Uterus (tissue), 4 donors: ENCODE results near the gene TAS2R1. TPM values are rescaled to one million over a fixed set of nuclear protein-coding genes. Genes with fewer than 3 reads are reported as not detected.

ENCODE experiments used
- DNase-seq, 2 donors: peaks; one replicate each; pipeline ENCODE4 v3.0.0-alpha.2; 2019 to 2020
- H3K27ac ChIP-seq, 2 donors: fragments of 200-600 bp; sonication (generic); 1 replicate in 1 of 2; 2 replicates in 1 of 2; pipeline ENCODE4 v1.5.1; 2016 to 2018
- H3K27me3 ChIP-seq, 2 donors: fragments of 200-600 bp; sonication (generic); one replicate each; pipeline ENCODE4 v1.5.1; 2018 to 2019; ENCODE audit warnings: control low read depth in 1 of 2
- H3K36me3 ChIP-seq, 2 donors: fragments of 200-600 bp; sonication (generic); one replicate each; pipeline ENCODE4 v1.5.1; 2019; ENCODE audit warnings: control low read depth in 1 of 2
- H3K4me1 ChIP-seq, 2 donors: fragments of 200-600 bp; sonication (generic); one replicate each; pipeline ENCODE4 v1.5.1; 2018 to 2019; ENCODE audit warnings: control low read depth in 1 of 2
- H3K4me3 ChIP-seq, 2 donors: fragments of 200-600 bp; sonication (generic); 1 replicate in 1 of 2; 2 replicates in 1 of 2; pipeline ENCODE4 v1.5.1; 2018 to 2019; ENCODE audit warnings: mild to moderate bottlenecking in 1 of 2
- H3K9me3 ChIP-seq, 2 donors: fragments of 200-600 bp; sonication (generic); one replicate each; pipeline ENCODE4 v1.5.1; 2019; ENCODE audit warnings: control low read depth in 1 of 2
- POLR2A ChIP-seq, 2 donors: fragments of 450-650 bp; IDR thresholded peaks; one replicate each; pipeline ENCODE4 v1.6.1; 2016; ENCODE audit warnings: antibody characterized with exemption in 2 of 2, mild to moderate bottlenecking in 1 of 2, moderate library complexity in 1 of 2
- intact Hi-C: fragments of 100-400 bp; cut with DNase I; formaldehyde crosslinking; loops from one replicate; pipeline ENCODE4 v1.15.1; 2023; ENCODE audit warnings: low total_unique reads
- total RNA-seq, 4 donors: library from RNA; depleted of rRNA in 3 of 4; stranded (reverse); fragments of >200 nt in 3 of 4; gene quantifications; one replicate each; pipeline versions ENCODE4 v1.1.0 to v1.2.4, GENCODE V29; 2014 to 2023
- TF ChIP-seq, protein P1 (sequence below), 4 experiments: fragments of 200-600 bp in 2 of 4; fragments of 450-650 bp in 2 of 4; sonication (generic) in 2 of 4; IDR thresholded peaks; one replicate each; pipeline ENCODE4 v1.5.1; 2016 to 2019; ENCODE audit warnings: antibody characterized with exemption in 4 of 4, mild to moderate bottlenecking in 2 of 4, moderate library complexity in 1 of 4
- donor health status: DM: yes; HTN: yes; CAD: no.

Gene TAS2R1
- total RNA-seq, 4 donors from 2014 or later = not detected

DNA sequence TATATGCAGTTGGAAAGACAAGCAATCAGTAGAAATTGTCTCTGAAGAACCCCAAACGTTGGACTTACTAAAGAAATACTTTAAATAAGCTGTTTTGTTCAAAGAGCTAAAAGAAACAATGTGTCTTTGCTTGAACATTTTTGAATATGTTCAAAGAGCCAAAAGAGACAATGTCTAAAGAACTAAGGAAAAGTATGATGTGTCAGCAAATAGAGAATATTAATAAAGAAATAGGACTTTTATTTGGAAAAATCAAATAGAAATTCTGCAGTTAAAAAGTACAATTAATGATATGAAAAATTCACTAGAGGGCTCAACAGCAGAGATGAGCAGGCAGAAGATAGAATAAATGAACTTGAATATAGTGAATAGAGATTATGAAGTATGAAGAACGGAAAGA lies 19.2 kb downstream of the TAS2R1 start:
- intact Hi-C loops = no loop called here
- Histone ChIP-seq H3K27me3 (no peaks in the 10 kb centered on the region), H3K27ac (no peak overlapping the region), H3K4me1 (no peaks in the 10 kb centered on the region), H3K9me3 (no peaks in the 10 kb centered on the region), H3K36me3 (no peaks in the 10 kb centered on the region), H3K4me3 (no peak overlapping the region)
- DNase-seq = no peak
- TF ChIP-seq POLR2A (IDR thresholded peaks at IDR 0.05) = no peak
- TF ChIP-seq, protein P1, sequence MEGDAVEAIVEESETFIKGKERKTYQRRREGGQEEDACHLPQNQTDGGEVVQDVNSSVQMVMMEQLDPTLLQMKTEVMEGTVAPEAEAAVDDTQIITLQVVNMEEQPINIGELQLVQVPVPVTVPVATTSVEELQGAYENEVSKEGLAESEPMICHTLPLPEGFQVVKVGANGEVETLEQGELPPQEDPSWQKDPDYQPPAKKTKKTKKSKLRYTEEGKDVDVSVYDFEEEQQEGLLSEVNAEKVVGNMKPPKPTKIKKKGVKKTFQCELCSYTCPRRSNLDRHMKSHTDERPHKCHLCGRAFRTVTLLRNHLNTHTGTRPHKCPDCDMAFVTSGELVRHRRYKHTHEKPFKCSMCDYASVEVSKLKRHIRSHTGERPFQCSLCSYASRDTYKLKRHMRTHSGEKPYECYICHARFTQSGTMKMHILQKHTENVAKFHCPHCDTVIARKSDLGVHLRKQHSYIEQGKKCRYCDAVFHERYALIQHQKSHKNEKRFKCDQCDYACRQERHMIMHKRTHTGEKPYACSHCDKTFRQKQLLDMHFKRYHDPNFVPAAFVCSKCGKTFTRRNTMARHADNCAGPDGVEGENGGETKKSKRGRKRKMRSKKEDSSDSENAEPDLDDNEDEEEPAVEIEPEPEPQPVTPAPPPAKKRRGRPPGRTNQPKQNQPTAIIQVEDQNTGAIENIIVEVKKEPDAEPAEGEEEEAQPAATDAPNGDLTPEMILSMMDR (IDR thresholded peaks at IDR 0.05) = no peak

- H3K27ac ChIP-seq = no peak overlapping the region
- H3K4me3 ChIP-seq = no peak overlapping the region
- intact Hi-C loops = no loop called here
- no peaks in the 10 kb centered on the region for H3K36me3 ChIP-seq
- no peaks in the 10 kb centered on the region for H3K27me3 ChIP-seq
- no peaks in the 10 kb centered on the region for H3K4me1 ChIP-seq
- no peak for DNase-seq
- no peaks in the 10 kb centered on the region for H3K9me3 ChIP-seq
- TF ChIP-seq, protein P1 (IDR thresholded peaks at IDR 0.05) = no peak
- no peak for TF ChIP-seq POLR2A (IDR thresholded peaks at IDR 0.05)
These were observed 19.8 kb downstream of the TAS2R1 start for GRCh38 chr5:9610364-9610763.

DNA sequence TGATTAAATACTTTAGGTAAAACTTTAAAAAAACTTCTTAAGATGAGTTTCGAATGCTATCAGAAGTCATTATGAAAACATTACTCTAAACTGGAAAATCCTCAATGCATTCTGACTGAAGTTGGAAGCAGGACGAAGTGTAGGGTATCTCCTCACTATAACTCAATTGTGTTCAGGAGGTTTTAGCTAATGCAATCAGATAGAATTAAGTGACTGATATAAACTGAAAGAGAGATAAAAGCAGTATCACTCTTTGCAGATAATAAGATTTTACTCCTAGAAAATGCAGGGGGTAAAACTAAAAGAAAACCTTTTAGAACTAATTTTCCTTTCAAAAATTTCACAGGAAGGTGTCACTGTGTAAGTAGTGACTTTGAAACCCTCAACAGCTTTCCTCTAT lies 22.1 kb downstream of the TAS2R1 start:
- no peaks in the 10 kb centered on the region for H3K27me3 ChIP-seq
- TF ChIP-seq, protein P1 (IDR thresholded peaks at IDR 0.05) = no peak
- TF ChIP-seq POLR2A (IDR thresholded peaks at IDR 0.05) = no peak
- H3K4me3 ChIP-seq = no peak overlapping the region
- no peaks in the 10 kb centered on the region for H3K4me1 ChIP-seq
- no peaks in the 10 kb centered on the region for H3K9me3 ChIP-seq
- no peak for DNase-seq
- no peaks in the 10 kb centered on the region for H3K36me3 ChIP-seq
- intact Hi-C loops = no loop called here
- H3K27ac ChIP-seq = no peak overlapping the region

DNA sequence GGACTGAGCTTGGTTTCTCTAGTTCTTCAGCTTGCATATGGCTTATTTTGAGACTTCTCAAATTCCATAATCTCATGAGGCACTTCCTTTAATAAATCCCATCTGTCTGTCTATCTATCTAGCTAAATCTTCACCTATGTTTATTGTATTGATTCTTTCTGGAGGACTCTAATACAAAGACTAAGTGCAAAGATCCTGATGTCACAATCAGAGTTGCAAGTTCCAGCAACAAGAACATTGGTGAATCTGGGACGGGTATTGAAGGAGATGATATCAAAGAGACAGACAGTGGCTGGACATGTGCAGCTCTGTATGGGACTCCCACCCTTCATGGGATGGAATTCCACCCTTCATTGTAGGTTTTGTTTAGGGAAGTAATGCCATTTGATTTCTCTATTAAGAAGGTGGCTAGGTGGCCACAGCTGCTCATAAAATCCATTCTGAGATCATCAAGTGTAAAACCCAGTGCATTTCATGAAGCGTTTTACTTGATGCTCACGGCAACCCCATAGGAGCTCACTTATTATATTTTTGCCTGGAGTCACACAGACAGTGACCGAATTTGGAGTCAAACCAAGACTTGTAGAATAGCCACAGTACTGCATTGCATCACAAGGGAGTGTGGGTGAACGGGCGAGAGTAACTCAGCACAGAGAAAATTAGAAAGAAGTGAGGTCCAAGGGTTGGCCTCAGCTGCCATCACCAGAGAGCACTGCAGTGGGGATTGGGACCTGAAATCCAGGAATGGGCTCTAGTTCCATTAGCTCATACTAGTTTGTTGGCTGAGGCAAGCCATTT lies 24.9 kb downstream of the TAS2R1 start:
- Histone ChIP-seq H3K36me3 (no peaks in the 10 kb centered on the region), H3K27ac (no peak overlapping the region), H3K27me3 (no peaks in the 10 kb centered on the region), H3K9me3 (no peaks in the 10 kb centered on the region), H3K4me1 (no peaks in the 10 kb centered on the region), H3K4me3 (no peak overlapping the region)
- DNase-seq = no peak
- intact Hi-C loops = no loop called here
- TF ChIP-seq, protein P1 (IDR thresholded peaks at IDR 0.05) = no peak
- TF ChIP-seq POLR2A (IDR thresholded peaks at IDR 0.05) = no peak

DNA sequence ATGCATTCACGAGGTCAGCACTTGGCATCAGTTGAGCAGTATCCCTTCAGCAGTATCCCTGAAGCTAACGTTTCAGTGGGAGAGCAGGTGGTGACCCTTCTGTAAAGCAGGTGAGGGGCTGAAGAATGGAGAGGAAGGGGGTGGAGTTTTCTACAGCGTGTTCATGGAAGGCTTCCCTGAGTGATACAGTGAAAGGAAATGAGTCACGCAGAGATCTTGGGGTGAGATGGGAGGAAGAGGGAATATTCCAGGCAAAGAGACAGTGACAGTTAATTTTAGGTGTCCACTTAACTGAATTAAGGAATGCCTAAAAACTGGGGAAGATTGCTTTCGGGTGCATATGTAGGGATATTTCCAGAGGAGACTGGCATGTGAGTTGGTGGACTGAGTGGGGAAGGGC lies 25.7 kb downstream of the TAS2R1 start:
- TF ChIP-seq, protein P1 (IDR thresholded peaks at IDR 0.05) = no peak
- no peak for TF ChIP-seq POLR2A (IDR thresholded peaks at IDR 0.05)
- H3K36me3 ChIP-seq = no peaks in the 10 kb centered on the region
- H3K4me1 ChIP-seq = no peaks in the 10 kb centered on the region
- no peak overlapping the region for H3K27ac ChIP-seq
- intact Hi-C loops = no loop called here
- no peak overlapping the region for H3K4me3 ChIP-seq
- no peaks in the 10 kb centered on the region for H3K9me3 ChIP-seq
- H3K27me3 ChIP-seq = no peaks in the 10 kb centered on the region
- DNase-seq = no peak
